H1 (cell line): Measurements from ENCODE around the gene GLP1R. TPM values are rescaled to one million over a fixed set of nuclear protein-coding genes. Genes with fewer than 3 reads are reported as not detected.

Experiments
- CTCF ChIA-PET: fragments of 300-600 bp; sonication (Branson Sonifier 250); formaldehyde crosslinking; loops from one replicate; lab custom pipeline; 2021; ENCODE audit not compliant: partially characterized antibody; lab: Charles Lee
- POLR2A ChIA-PET: fragments of 300-600 bp; sonication (Branson Sonifier 250); formaldehyde crosslinking; loops from one replicate; lab custom pipeline; 2021; ENCODE audit warnings: inconsistent platforms; ENCODE audit not compliant: partially characterized antibody; lab: Charles Lee
- DNase-seq, 2 experiments: peaks; one replicate each; pipeline versions ENCODE4 v3.0.0 to v3.0.0-alpha.2; 2010 to 2022; ENCODE audit warnings: low spot score in 2 of 2, low read depth in 1 of 2, mixed read lengths in 1 of 2
- FAIRE-seq: peaks from 2 replicates; lab custom pipeline; 2011; peaks lifted over from hg19 to GRCh38; lab: Jason Lieb, UNC
- H2AFZ ChIP-seq: 2 replicates; pipeline ENCODE4 v1.8.1; 2012; ENCODE audit warnings: low read length, inconsistent platforms
- H2AK5ac ChIP-seq: 2 replicates; pipeline ENCODE4 v1.6.1; 2013; ENCODE audit warnings: low read depth, low read length
- H2BK120ac ChIP-seq: replicated peaks from 2 replicates; pipeline ENCODE3; 2013; ENCODE audit warnings: low read depth, low read length, inconsistent platforms
- H2BK12ac ChIP-seq: 2 replicates; pipeline ENCODE4 v1.6.1; 2013; ENCODE audit warnings: low read depth, low read length
- H2BK15ac ChIP-seq: 2 replicates; pipeline ENCODE4 v1.6.1; 2013; ENCODE audit warnings: low read length
- H2BK20ac ChIP-seq: 2 replicates; pipeline ENCODE4 v1.6.1; 2013; ENCODE audit warnings: low read length
- H2BK5ac ChIP-seq: 2 replicates; pipeline ENCODE4 v1.6.1; 2013; ENCODE audit warnings: low read depth, low read length
- H3K14ac ChIP-seq: 2 replicates; pipeline ENCODE4 v1.6.1; 2013; ENCODE audit warnings: inconsistent platforms; ENCODE audit not compliant: insufficient read length
- H3K18ac ChIP-seq: 2 replicates; pipeline ENCODE4 v1.6.1; 2013; ENCODE audit warnings: low read length; ENCODE audit errors: extremely low read depth
- H3K23ac ChIP-seq: 2 replicates; pipeline ENCODE4 v1.6.1; 2013; ENCODE audit warnings: inconsistent platforms; ENCODE audit not compliant: insufficient read length
- H3K23me2 ChIP-seq: 2 replicates; pipeline ENCODE4 v1.6.1; 2013; ENCODE audit warnings: low read depth, low read length
- H3K27ac ChIP-seq: 2 replicates; pipeline ENCODE4 v1.6.1; 2011; ENCODE audit warnings: low read depth, low read length, inconsistent platforms
- H3K27me3 ChIP-seq, 4 experiments: replicated peaks in 1 of 4; 1 replicate in 1 of 4; 2 replicates in 3 of 4; pipeline versions ENCODE4 v1.6.1 to v1.8.1; 2011 to 2013; ENCODE audit warnings: low read length in 3 of 4, mild to moderate bottlenecking in 3 of 4, inconsistent platforms in 2 of 4, mixed read lengths in 2 of 4, moderate library complexity in 1 of 4; ENCODE audit not compliant: control insufficient read depth in 3 of 4, insufficient read depth in 3 of 4; ENCODE audit errors: extremely low read depth in 1 of 4
- H3K36me3 ChIP-seq, 4 experiments: 2 replicates each; pipeline versions ENCODE4 v1.6.1 to v1.8.1; 2011 to 2013; ENCODE audit warnings: mild to moderate bottlenecking in 4 of 4, low read length in 3 of 4, moderate library complexity in 2 of 4, control low read depth in 1 of 4, inconsistent platforms in 1 of 4; ENCODE audit not compliant: insufficient read depth in 4 of 4, control insufficient read depth in 2 of 4
- H3K4ac ChIP-seq: replicated peaks from 2 replicates; pipeline ENCODE3; 2013; ENCODE audit warnings: low read length, low read depth, mixed read lengths, inconsistent platforms; ENCODE audit not compliant: insufficient read length
- H3K4me1 ChIP-seq, 4 experiments: replicated peaks in 1 of 4; 1 replicate in 1 of 4; 2 replicates in 3 of 4; pipeline versions ENCODE4 v1.6.1 to v1.8.1; 2011 to 2013; ENCODE audit warnings: low read length in 3 of 4, inconsistent platforms in 2 of 4, mixed read lengths in 1 of 4; ENCODE audit not compliant: insufficient read depth in 4 of 4, control insufficient read depth in 3 of 4
- H3K4me2 ChIP-seq, 2 experiments: 2 replicates each; pipeline versions ENCODE4 v1.6.1 to v1.8.1; 2011 to 2013; ENCODE audit warnings: low read depth in 2 of 2, low read length in 2 of 2, control low read depth in 1 of 2, inconsistent platforms in 1 of 2, mild to moderate bottlenecking in 1 of 2; ENCODE audit not compliant: insufficient read depth in 1 of 2
- H3K4me3 ChIP-seq, 4 experiments: fragments of 200-600, 300-600 bp in 1 of 4; sonication (generic), shearing (Covaris generic), sonication (Bioruptor Twin) in 1 of 4; 2 replicates each; pipeline versions ENCODE4 v1.5.1 to v1.8.1; 2011 to 2016; ENCODE audit warnings: low read length in 4 of 4, low read depth in 3 of 4, control low read depth in 2 of 4, inconsistent platforms in 2 of 4, mild to moderate bottlenecking in 2 of 4, mixed read lengths in 1 of 4, moderate library complexity in 1 of 4; ENCODE audit not compliant: insufficient read depth in 2 of 4; ENCODE audit errors: extremely low read depth in 1 of 4
- H3K56ac ChIP-seq: replicated peaks from 2 replicates; pipeline ENCODE3; 2013; ENCODE audit warnings: low read depth, mild to moderate bottlenecking, mixed read lengths, low read length, inconsistent platforms; ENCODE audit not compliant: insufficient read length
- H3K79me1 ChIP-seq: 2 replicates; pipeline ENCODE4 v1.6.1; 2013; ENCODE audit warnings: low read depth, low read length, control low read depth
- H3K79me2 ChIP-seq, 2 experiments: 2 replicates each; pipeline versions ENCODE4 v1.6.1 to v1.8.1; 2012 to 2013; ENCODE audit warnings: low read length in 2 of 2, mild to moderate bottlenecking in 2 of 2, inconsistent platforms in 1 of 2; ENCODE audit not compliant: insufficient read depth in 2 of 2, control insufficient read depth in 1 of 2
- H3K9ac ChIP-seq, 4 experiments: replicated peaks in 1 of 4; 1 replicate in 1 of 4; 2 replicates in 3 of 4; pipeline versions ENCODE4 v1.6.1 to v1.8.1; 2011 to 2013; ENCODE audit warnings: low read depth in 3 of 4, low read length in 3 of 4, control low read depth in 2 of 4, mild to moderate bottlenecking in 2 of 4, moderate library complexity in 2 of 4, inconsistent platforms in 1 of 4; ENCODE audit errors: extremely low read depth in 1 of 4
- H3K9me3 ChIP-seq, 2 experiments: 2 replicates each; pipeline versions ENCODE4 v1.6.1 to v1.8.1; 2012 to 2013; ENCODE audit warnings: mild to moderate bottlenecking in 2 of 2, moderate library complexity in 2 of 2, control low read depth in 1 of 2, inconsistent platforms in 1 of 2, low read depth in 1 of 2, low read length in 1 of 2, mixed read lengths in 1 of 2; ENCODE audit not compliant: insufficient read depth in 2 of 2
- H4K20me1 ChIP-seq, 2 experiments: replicated peaks in 1 of 2; 2 replicates each; pipeline versions ENCODE3 to v1.8.1; 2011 to 2013; ENCODE audit warnings: inconsistent platforms in 2 of 2, low read length in 2 of 2, mild to moderate bottlenecking in 1 of 2; ENCODE audit not compliant: insufficient read depth in 2 of 2, control insufficient read depth in 1 of 2
- H4K5ac ChIP-seq: 2 replicates; pipeline ENCODE4 v1.6.1; 2013; ENCODE audit warnings: low read length, low read depth, mixed read lengths, inconsistent platforms; ENCODE audit not compliant: insufficient read length
- H4K8ac ChIP-seq: 2 replicates; pipeline ENCODE4 v1.8.0; 2013; ENCODE audit warnings: mild to moderate bottlenecking, moderate library complexity, low read length, inconsistent platforms; ENCODE audit not compliant: insufficient read depth; ENCODE audit errors: extremely low read depth
- H4K91ac ChIP-seq: replicated peaks from 2 replicates; pipeline ENCODE3; 2013; ENCODE audit warnings: low read length, mixed read lengths, inconsistent platforms; ENCODE audit not compliant: insufficient read length
- ATF3 ChIP-seq: IDR thresholded peaks from 2 replicates; pipeline ENCODE4 v1.6.1; 2011; ENCODE audit warnings: low read depth, mild to moderate bottlenecking, low read length; ENCODE audit not compliant: insufficient read depth
- CBX5 ChIP-seq: fragments of 300-800, 300-1000 bp; sonication (generic); IDR thresholded peaks from 2 replicates; pipeline ENCODE4 v1.7.1; 2016; ENCODE audit warnings: antibody characterized with exemption, low read length, low read depth
- CHD1 ChIP-seq: IDR thresholded peaks from 2 replicates; pipeline ENCODE4 v1.6.1; 2012; ENCODE audit warnings: low read depth, low read length, improper control_type of control experiment
- CHD2 ChIP-seq: IDR thresholded peaks from 2 replicates; pipeline ENCODE4 v1.6.1; 2012; ENCODE audit warnings: low read length, improper control_type of control experiment
- CTCF ChIP-seq, 3 experiments: IDR thresholded peaks; 1 replicate in 2 of 3; 2 replicates in 1 of 3; pipeline versions ENCODE4 v1.5.1 to v1.6.1; 2011; ENCODE audit warnings: low read length in 3 of 3, mild to moderate bottlenecking in 3 of 3, inconsistent platforms in 2 of 3, low read depth in 1 of 3, moderate library complexity in 1 of 3; ENCODE audit not compliant: insufficient read depth in 1 of 3; ENCODE audit errors: control extremely low read depth in 1 of 3
- EGR1 ChIP-seq: IDR thresholded peaks from 2 replicates; pipeline ENCODE4 v1.6.1; 2011; ENCODE audit warnings: low read depth, low read length, borderline replicate concordance
- KDM1A ChIP-seq: fragments of 200-600, 300-600 bp; sonication (generic); IDR thresholded peaks from 2 replicates; pipeline ENCODE4 v1.7.1; 2016; ENCODE audit warnings: mild to moderate bottlenecking, low read length, borderline replicate concordance
- POU5F1 ChIP-seq: IDR thresholded peaks from 2 replicates; pipeline ENCODE4 v1.6.1; 2011; ENCODE audit warnings: low read depth, mild to moderate bottlenecking, low read length, moderate library complexity
- SIRT6 ChIP-seq: IDR thresholded peaks from one replicate; pipeline ENCODE4 v1.7.1; 2012; ENCODE audit warnings: low read length, inconsistent platforms
- WGBS, 2 experiments: shearing (Covaris generic) in 1 of 2; methylation state at CpG; one replicate each; pipeline versions ENCODE4 v1.1.6 to v1.1.7; 2013 to 2015; ENCODE audit warnings: low lambda C conversion rate in 2 of 2, mixed read lengths in 2 of 2, inconsistent platforms in 1 of 2, low coverage in 1 of 2, missing lambda C conversion rate in 1 of 2; ENCODE audit not compliant: insufficient replicate concordance in 2 of 2, insufficient coverage in 1 of 2, insufficient read length in 1 of 2; ENCODE audit errors: extremely low coverage in 1 of 2, missing lambda C conversion rate in 1 of 2; 5-methylcytosine and 5-hydroxymethylcytosine counted together
- polyA plus RNA-seq, 7 experiments: library from polyadenylated mRNA; depleted of rRNA in 3 of 7; stranded (reverse) in 5 of 7; unstranded in 2 of 7; fragments of >200 nt in 5 of 7; fragments of 200-250 nt in 2 of 7; gene quantifications; 1 replicate in 5 of 7; 2 replicates in 1 of 7; 4 replicates in 1 of 7; pipeline versions ENCODE4 v1.2.1 to v1.2.3, GENCODE V29; 2011 to 2013; ENCODE audit warnings: missing spikeins in 2 of 7, mixed read lengths in 2 of 7
- total RNA-seq: library from RNA; stranded (reverse); fragmentation: NEBNext Ultra II Directional; extraction: Animal tissue kit (Norgen Biotek cat#: 25700); gene quantifications from 2 replicates; pipeline ENCODE4 v1.2.1, GENCODE V29; 2021

The GLP1R gene
- total and polyA plus RNA-seq, 2 of the 8 experiments (the other 6 are each of a cell fraction or from before 2014, with no cell fraction given), result 2.6 to 2.7 TPM

- Histone ChIP-seq H4K91ac (no peak overlapping the region), H2BK12ac (no peak overlapping the region), H3K23ac (no peak overlapping the region), H4K8ac (no peak overlapping the region), H3K4me3 (no peak overlapping the region), H3K4me2 (no peak overlapping the region), H3K14ac (no peak overlapping the region), H4K5ac (no peak overlapping the region), H4K20me1 (no peaks in the 10 kb centered on the region), H2AFZ (no peak overlapping the region), H2AK5ac (no peak overlapping the region), H2BK15ac (no peak overlapping the region), H2BK5ac (no peak overlapping the region), H3K27ac (no peak overlapping the region), H2BK20ac (no peak overlapping the region), H2BK120ac (no peak overlapping the region), H3K79me1 (no peaks in the 10 kb centered on the region), H3K4ac (no peak overlapping the region), H3K4me1 (peaks cover 0 to 10% (median 0%) of the 10 kb centered on the region in 4 experiments; a peak in 3 of 7 replicates), H3K23me2 (no peaks in the 10 kb centered on the region), H3K56ac (no peak overlapping the region), H3K79me2 (no peaks in the 10 kb centered on the region), H3K27me3 (0 out of 7 replicates have a peak, but pooled peaks cover 0 to 5% (median 0%) of the 10 kb centered on the region in 4 experiments), H3K18ac (no peak overlapping the region), H3K9me3 (no peaks in the 10 kb centered on the region), H3K9ac (no peak overlapping the region), H3K36me3 (no peaks in the 10 kb centered on the region)
- ChIA-PET POLR2A (interaction anchor here (1.1 to 1.2 kb wide), 2 partner anchors 8 to 17 kb away, joined by 4 read pairs; no protein-coding TSS in a partner anchor), CTCF (interaction anchor here (0.6 to 3.5 kb wide), 11 partner anchors 10 to 234 kb away, joined by 3 to 11 read pairs (median 3); no protein-coding TSS in a partner anchor)
- FAIRE-seq (no peak), DNase-seq (no peak)
- 89% methylated on average over 11 of the region's 11 CpGs; no CpG with 5 or more reads in 1 of the 2 experiments for WGBS, 2 experiments
- TF ChIP-seq CHD1 (no peak), KDM1A (no peak), SIRT6 (no peak), POU5F1 (no peak), EGR1 (no peak), ATF3 (no peak), CTCF (IDR thresholded peaks at IDR 0.05; ENCODE audit: control extremely low read depth in 1 of 3, insufficient read depth in 1 of 3, low read depth in 1 of 3, low read length in 3 of 3) (no peak), CHD2 (no peak), CBX5 (no peak)
Measured at GRCh38 chr6:39075807-39076622, 27.4 kb downstream of the GLP1R start.
